Right lobe of liver (tissue), 6 donors: ENCODE measurements around the gene CELF4. TPM values are rescaled to one million over a fixed set of nuclear protein-coding genes. Genes with fewer than 3 reads are reported as not detected.

Source experiments
- ATAC-seq, 4 donors: fragments of 200-7000 bp; cut with Tn5 transposase; one replicate each; pipeline ENCODE4 v1.9.1; 2020; ENCODE audit warnings: mild to moderate bottlenecking in 4 of 4, moderate library complexity in 4 of 4
- DNase-seq, 3 donors: peaks; one replicate each; pipeline ENCODE4 v3.0.0-alpha.2; 2020
- H3K27ac ChIP-seq, 3 donors: fragments of 200-600 bp; one replicate each; pipeline ENCODE4 v1.8.0; 2022
- H3K27me3 ChIP-seq, 2 donors: fragments of 200-600 bp; one replicate each; pipeline ENCODE4 v1.8.0; 2022
- H3K36me3 ChIP-seq, 4 donors: fragments of 200-600 bp; sonication (generic) in 1 of 4; one replicate each; pipeline versions ENCODE4 v1.5.1 to v1.8.0; 2017 to 2022; ENCODE audit warnings: control low read depth in 1 of 4
- H3K4me1 ChIP-seq, 4 donors: fragments of 200-600 bp; sonication (generic) in 1 of 4; one replicate each; pipeline versions ENCODE4 v1.5.1 to v1.8.0; 2017 to 2022; ENCODE audit warnings: control low read depth in 1 of 4
- H3K4me3 ChIP-seq, 3 donors: fragments of 200-600 bp; one replicate each; pipeline ENCODE4 v1.8.0; 2022
- H3K9me3 ChIP-seq, 4 donors: fragments of 200-600 bp; sonication (generic) in 1 of 4; one replicate each; pipeline versions ENCODE4 v1.5.1 to v1.8.0; 2017 to 2022; ENCODE audit warnings: control low read depth in 1 of 4
- CTCF ChIP-seq, 4 donors: fragments of 200-600 bp in 3 of 4; fragments of 450-650 bp in 1 of 4; IDR thresholded peaks; one replicate each; pipeline versions ENCODE4 v1.5.1 to v1.8.0; 2016 to 2022; ENCODE audit warnings: antibody characterized with exemption in 4 of 4, mild to moderate bottlenecking in 2 of 4
- POLR2A ChIP-seq: fragments of 450-650 bp; IDR thresholded peaks from one replicate; pipeline ENCODE4 v1.6.1; 2017; ENCODE audit warnings: antibody characterized with exemption, mild to moderate bottlenecking
- WGBS: methylation state at CpG from one replicate; pipeline ENCODE4 v1.1.6; 2018; ENCODE audit warnings: low coverage, low lambda C conversion rate; ENCODE audit not compliant: insufficient coverage; ENCODE audit errors: missing lambda C conversion rate; 5-methylcytosine and 5-hydroxymethylcytosine counted together
- intact Hi-C, 2 donors: fragments of 100-400 bp; cut with DNase I; formaldehyde crosslinking; loops; one replicate each; pipeline versions ENCODE4 v1.11.2 to v1.14.1; 2022
- total RNA-seq, 6 experiments: library from RNA; depleted of rRNA in 2 of 6; stranded (reverse); fragments of >200 nt in 2 of 6; fragmentation: NEBNext Ultra II Directional in 3 of 6; extraction: Animal tissue kit (Norgen Biotek cat#: 25700) in 3 of 6; gene quantifications; one replicate each; pipeline versions ENCODE4 v1.1.0 to v1.2.4, GENCODE V29; 2016 to 2023
- donor health status: DM: no; HTN: yes; CAD: no.
- donor health status: DM: no; HTN: no; CAD: no.
- donor health status: DM: no; HTN: no; CAD: no.
- donor health status: DM: no; HTN: yes; CAD: no.
- donor health status: DM: no; HTN: yes; CAD: no.

CELF4 gene
- total RNA-seq, 6 experiments from 2014 or later: 0.06 TPM; not detected in 5

- H3K4me1 ChIP-seq: no peaks in the 10 kb centered on the region
- intact Hi-C loops: no loop called here
- TF ChIP-seq CTCF (IDR thresholded peaks at IDR 0.05) (no peak), POLR2A (no peak)
- DNase-seq: no peak
- H3K9me3 ChIP-seq: no peaks in the 10 kb centered on the region
- no peaks in the 10 kb centered on the region for H3K36me3 ChIP-seq
- 60% methylated on average over 2 of the region's 2 CpGs for WGBS
- H3K4me3 ChIP-seq: no peak overlapping the region
- no peaks in the 10 kb centered on the region for H3K27me3 ChIP-seq
- H3K27ac ChIP-seq: no peak overlapping the region
- ATAC-seq: no peak
These were observed 216.9 kb downstream of the CELF4 start for GRCh38 chr18:37348729-37349128.

GRCh38 chr18:37346048-37346447 is 219.6 kb downstream of the CELF4 start:
- Histone ChIP-seq H3K9me3 (no peaks in the 10 kb centered on the region), H3K27me3 (no peaks in the 10 kb centered on the region), H3K4me1 (no peaks in the 10 kb centered on the region), H3K36me3 (no peaks in the 10 kb centered on the region), H3K27ac (no peak overlapping the region), H3K4me3 (no peak overlapping the region)
- DNase-seq: no peak
- TF ChIP-seq CTCF (IDR thresholded peaks at IDR 0.05) (no peak), POLR2A (no peak)
- intact Hi-C loops: no loop called here
- ATAC-seq: no peak
- WGBS: 40% methylated on average over 1 of the region's 3 CpGs

- H3K27me3 ChIP-seq: no peaks in the 10 kb centered on the region
- DNase-seq (no peak), ATAC-seq (peak in 2 of 4 donors; percentile 21 to 29)
- no peaks in the 10 kb centered on the region for H3K9me3 ChIP-seq
- H3K27ac ChIP-seq: no peak overlapping the region
- H3K4me3 ChIP-seq: no peak overlapping the region
- TF ChIP-seq CTCF (IDR thresholded peaks at IDR 0.05) (no peak), POLR2A (no peak)
- WGBS: 0% methylated on average over 3 of the region's 7 CpGs
- H3K4me1 ChIP-seq: no peaks in the 10 kb centered on the region
- intact Hi-C loops: no loop called here
- H3K36me3 ChIP-seq: no peaks in the 10 kb centered on the region
These were observed 222.1 kb downstream of the CELF4 start for GRCh38 chr18:37343542-37343851.

GRCh38 chr18:37341473-37342086 is 224.0 kb downstream of the CELF4 start:
- 57% methylated on average over 3 of the region's 5 CpGs for WGBS
- no peak for DNase-seq
- no peak overlapping the region for H3K4me3 ChIP-seq
- no peak for ATAC-seq
- intact Hi-C loops: no loop called here
- no peak overlapping the region for H3K27ac ChIP-seq
- H3K27me3 ChIP-seq: no peaks in the 10 kb centered on the region
- no peaks in the 10 kb centered on the region for H3K4me1 ChIP-seq
- no peaks in the 10 kb centered on the region for H3K36me3 ChIP-seq
- no peaks in the 10 kb centered on the region for H3K9me3 ChIP-seq
- TF ChIP-seq POLR2A (no peak), CTCF (IDR thresholded peaks at IDR 0.05) (no peak)

GRCh38 chr18:37341016-37341415 is 224.6 kb downstream of the CELF4 start:
- ATAC-seq (no peak), DNase-seq (no peak)
- no peak for TF ChIP-seq POLR2A
- TF ChIP-seq CTCF (IDR thresholded peaks at IDR 0.05): no peak
- Histone ChIP-seq H3K4me1 (no peaks in the 10 kb centered on the region), H3K36me3 (no peaks in the 10 kb centered on the region), H3K4me3 (no peak overlapping the region), H3K27ac (no peak overlapping the region), H3K27me3 (no peaks in the 10 kb centered on the region), H3K9me3 (no peaks in the 10 kb centered on the region)
- no CpG with 5 or more reads among the region's 2 CpGs for WGBS
- intact Hi-C loops: no loop called here
